ENCODE data around the gene CREB5.

CREB5 gene

GRCh38 chr7:28613262-28613661 is 200.9 kb downstream of the CREB5 start:
- DNase-seq (ENCODE audit: low spot score), result no peak

DNA sequence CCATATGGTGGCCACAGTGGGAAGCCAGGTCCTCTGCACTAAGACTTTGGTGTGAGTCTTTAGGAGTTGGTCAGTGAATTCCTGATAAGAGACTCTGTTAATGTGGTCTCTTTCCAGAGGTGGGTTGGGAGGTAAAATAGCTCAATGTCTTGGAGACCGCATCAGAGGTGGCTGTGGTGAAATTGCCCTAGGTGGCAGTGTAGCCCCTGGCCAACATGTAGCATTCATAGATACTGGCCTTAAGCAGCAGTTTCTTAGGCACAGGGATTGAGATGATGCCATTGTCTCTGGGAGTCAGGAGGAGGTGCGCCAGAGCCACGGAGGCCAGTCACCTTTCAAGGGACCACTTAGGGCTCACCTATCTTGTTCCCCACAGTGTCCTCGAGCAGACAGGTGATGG is 202.8 kb downstream of the CREB5 start:
- DNase-seq (ENCODE audit: low spot score), result peak; percentile 43

DNA sequence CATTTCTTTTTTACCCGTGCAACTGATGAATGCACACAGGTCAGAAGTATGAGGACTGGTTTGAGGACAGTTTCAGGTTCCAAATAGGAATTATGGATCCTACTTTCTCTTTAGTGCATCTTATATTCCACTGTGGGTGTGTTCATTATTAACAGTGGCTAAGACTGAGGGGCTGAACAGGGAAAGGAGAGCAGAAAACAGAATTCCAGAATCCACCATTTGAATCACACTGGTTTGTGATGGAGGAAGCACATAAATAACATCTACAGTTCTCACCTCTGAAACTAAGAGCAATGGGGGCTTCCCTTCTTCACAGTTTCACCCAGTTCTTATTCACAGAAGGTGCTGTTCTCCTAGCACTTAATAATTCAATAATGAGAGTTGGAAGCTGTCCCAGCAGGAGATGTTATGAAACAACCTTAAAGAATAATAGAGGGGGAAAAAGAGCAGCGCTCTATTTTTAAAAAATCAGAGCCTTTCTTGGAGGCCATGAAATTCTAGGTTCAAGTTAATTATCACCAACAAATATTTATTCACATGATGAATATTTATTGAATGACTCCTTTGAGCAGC is 205.1 kb downstream of the CREB5 start:
- DNase-seq (ENCODE audit: low spot score), result no peak

GRCh38 chr7:28618383-28618782 is 206.1 kb downstream of the CREB5 start:
- no peak for DNase-seq (ENCODE audit: low spot score)

DNA sequence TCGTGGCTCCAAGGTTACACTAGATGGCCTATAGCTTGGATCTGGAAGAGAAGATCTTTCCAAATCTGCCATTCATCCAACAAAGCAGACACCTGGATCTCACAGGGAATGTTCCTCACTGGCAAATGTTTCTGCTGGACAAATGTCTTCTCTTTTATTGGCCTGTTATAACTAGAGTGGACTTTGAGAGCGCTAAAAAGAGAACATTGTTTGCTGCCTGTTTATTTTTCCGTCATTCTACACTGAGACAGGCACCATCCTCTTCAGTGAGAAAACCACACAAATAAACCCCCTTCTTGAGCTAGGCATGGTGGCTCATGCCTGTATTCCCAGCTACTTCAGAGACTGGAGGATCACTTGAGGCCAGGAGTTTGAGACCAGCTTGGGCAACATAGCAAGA is 206.9 kb downstream of the CREB5 start:
- no peak for DNase-seq (ENCODE audit: low spot score)

GRCh38 chr7:28621369-28621841 is 209.1 kb downstream of the CREB5 start:
- DNase-seq (ENCODE audit: low spot score), result no peak

DNA sequence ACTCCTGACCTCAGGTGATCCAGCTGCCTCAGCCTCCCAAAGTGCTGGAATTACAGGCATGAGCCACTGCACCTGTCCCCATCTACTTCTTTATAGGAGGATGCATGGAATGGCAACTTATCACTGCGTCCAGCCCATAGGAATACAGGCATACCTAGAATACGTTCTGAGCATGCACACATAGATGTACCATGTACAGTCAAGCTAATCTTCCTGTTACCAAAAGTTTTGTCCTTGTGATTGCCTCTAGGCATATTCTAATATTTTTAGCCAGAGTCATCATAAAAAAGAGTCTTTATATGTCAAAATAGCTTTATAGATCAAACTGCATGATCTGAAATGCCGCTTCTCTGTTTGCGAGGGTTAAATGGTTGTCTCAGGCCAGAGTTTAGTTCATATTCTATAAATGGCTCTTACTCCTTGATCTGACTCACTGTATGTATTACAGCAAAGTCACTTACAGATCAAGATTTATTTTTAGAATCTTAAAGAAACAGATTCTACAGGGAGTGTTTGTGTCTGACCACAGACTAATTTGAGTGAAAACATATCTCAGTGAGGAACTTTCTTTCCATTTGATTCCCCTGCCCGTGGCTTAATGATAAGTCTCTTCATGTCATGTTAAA is 210.9 kb downstream of the CREB5 start:
- no peak for DNase-seq (ENCODE audit: low spot score)

DNA sequence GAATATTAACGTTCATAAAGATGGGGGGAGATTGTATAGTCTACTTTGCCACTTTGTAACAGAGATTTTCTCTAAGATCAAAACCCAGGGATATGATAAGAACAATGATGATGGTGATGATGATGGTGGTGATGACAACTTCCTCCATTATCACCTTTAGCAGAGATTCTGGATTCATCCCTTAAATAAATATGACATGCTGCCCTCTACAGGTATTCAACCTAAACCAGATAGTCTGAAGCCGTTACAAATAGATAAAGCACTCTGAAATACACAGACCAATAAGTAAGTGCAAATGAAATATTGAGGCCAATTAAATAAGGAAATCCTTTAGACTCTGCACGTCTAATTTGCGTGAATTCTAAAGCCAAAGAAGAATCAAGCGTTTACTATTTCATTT is 211.5 kb downstream of the CREB5 start:
- DNase-seq (ENCODE audit: low spot score), result no peak

DNA sequence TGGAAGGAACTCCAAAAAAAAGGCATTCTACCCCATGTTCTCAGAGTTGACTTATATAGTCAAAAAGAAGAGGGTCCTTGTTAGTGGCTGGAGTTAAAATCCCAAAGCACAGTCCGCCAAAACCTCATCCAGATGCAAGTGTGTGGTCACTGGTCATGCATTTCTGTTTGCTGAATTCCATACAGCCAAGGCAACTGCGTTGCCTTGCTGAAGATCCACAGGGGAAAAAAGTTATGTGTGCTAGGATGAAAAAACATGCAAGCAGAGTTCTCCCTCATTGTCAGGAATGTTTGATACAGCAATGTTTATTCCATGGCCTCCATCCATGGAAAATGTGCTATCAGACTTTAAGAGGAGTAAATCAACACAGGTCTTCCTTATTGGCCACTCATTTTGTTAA is 213.1 kb downstream of the CREB5 start:
- DNase-seq (ENCODE audit: low spot score), result no peak

- DNase-seq (ENCODE audit: low spot score), result no peak
Measured at GRCh38 chr7:28626221-28626620, 213.9 kb downstream of the CREB5 start.

DNA sequence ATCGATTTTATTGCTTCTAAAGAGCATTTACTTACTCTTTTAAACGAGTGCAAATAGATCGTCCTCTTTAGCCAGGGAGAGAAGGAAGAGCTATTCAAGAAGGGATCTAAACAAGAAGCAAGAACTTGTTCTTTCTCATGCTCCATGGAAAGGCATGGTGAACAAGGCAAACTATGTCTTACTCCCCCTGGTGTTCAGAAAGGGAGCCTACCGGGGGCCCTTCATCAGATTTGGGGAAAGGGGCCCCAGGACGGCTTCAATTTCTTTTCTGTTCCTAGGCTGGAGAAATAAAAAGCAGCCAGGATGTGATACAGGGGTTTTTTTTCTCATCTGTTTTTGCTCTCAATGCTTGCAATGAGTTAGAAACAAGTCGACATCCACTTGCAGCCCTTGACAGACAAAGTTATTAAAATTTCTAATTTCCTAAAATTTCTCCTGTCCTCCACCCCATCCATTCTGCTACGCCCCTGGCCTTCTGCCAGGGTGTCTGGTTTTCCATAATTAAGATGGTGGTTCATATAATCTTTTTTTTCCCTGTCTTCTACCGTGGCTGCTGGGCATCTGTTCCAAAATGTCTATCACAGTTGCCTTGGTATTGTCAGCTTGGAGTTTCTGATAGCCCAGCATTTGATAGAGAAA is 214.4 kb downstream of the CREB5 start:
- peak; percentile 51 for DNase-seq (ENCODE audit: low spot score)

DNA sequence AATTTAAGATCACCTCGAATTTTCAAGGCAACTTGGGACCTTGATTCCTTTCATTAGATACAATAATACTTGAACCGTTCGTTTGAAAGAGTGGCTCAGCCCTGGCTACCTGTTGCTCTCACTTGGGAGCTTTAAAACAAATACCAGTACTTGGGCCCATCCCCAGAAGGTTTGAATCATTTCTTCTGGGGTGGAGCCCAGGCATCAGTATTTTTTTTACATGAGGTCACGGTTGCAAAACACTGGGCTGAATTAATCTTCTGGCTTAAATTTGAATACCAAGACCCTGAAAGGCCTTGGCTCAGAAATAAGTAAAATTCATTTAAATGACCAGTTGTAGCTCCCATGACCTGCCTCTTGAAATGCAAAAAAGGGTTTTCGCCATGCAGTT is 214.9 kb downstream of the CREB5 start:
- no peak for DNase-seq (ENCODE audit: low spot score)

DNA sequence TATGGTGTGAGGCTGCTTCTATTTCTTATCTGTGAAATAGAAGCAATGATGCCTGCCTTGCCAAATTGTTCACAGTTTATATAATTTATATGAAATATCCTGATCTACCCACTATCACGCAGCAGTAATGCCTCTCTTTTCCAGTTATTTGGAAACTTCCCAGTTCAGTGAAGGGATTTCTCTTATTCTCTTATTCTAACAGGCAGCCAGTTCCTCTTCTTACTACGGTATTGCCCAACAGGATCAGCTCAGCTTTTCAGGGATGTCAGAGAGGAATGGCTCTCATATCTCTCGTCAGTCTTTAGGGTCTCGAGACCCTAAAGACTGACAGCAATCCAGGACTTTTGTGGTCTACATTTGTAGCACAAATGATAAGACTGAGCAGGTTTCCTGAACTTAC is 215.6 kb downstream of the CREB5 start:
- no peak for DNase-seq (ENCODE audit: low spot score)

- DNase-seq (ENCODE audit: low spot score), result peak; percentile 47
Measured at GRCh38 chr7:28629216-28629842, 217.0 kb downstream of the CREB5 start.

GRCh38 chr7:28630350-28630749 is 218.0 kb downstream of the CREB5 start:
- no peak for DNase-seq (ENCODE audit: low spot score)

- DNase-seq (ENCODE audit: low spot score), result no peak
Measured at GRCh38 chr7:28631995-28632394, 219.7 kb downstream of the CREB5 start.

- DNase-seq (ENCODE audit: low spot score), result no peak
Measured at GRCh38 chr7:28638914-28639313, 226.6 kb downstream of the CREB5 start.

GRCh38 chr7:28640001-28640400 is 227.7 kb downstream of the CREB5 start:
- no peak for DNase-seq (ENCODE audit: low spot score)

- no peak for DNase-seq (ENCODE audit: low spot score)
Measured at GRCh38 chr7:28641752-28642545, 229.6 kb downstream of the CREB5 start.

- no peak for DNase-seq (ENCODE audit: low spot score)
Measured at GRCh38 chr7:28643188-28643569, 230.9 kb downstream of the CREB5 start.

- no peak for DNase-seq (ENCODE audit: low spot score)
Measured at GRCh38 chr7:28643584-28644340, 231.4 kb downstream of the CREB5 start.

GRCh38 chr7:28645866-28646265 is 233.5 kb downstream of the CREB5 start:
- DNase-seq (ENCODE audit: low spot score), result no peak
